IMR-90 (cell line): ENCODE results near the gene GBF1.

ENCODE experiments used
- BHLHE40 ChIP-seq: fragments of 150-350 bp; IDR thresholded peaks from 2 replicates; pipeline ENCODE4 v1.6.1; 2016; ENCODE audit warnings: mild to moderate bottlenecking, low read depth, low read length
- CEBPB ChIP-seq: IDR thresholded peaks from 2 replicates; pipeline ENCODE4 v1.6.1; 2012; ENCODE audit warnings: low read depth, low read length, improper control_type of control experiment
- CHD1 ChIP-seq: IDR thresholded peaks from 2 replicates; pipeline ENCODE4 v1.6.1; 2012; ENCODE audit warnings: low read depth, low read length, improper control_type of control experiment
- FOS ChIP-seq: fragments of 150-350 bp; IDR thresholded peaks from 2 replicates; pipeline ENCODE4 v1.6.1; 2016; ENCODE audit warnings: low read depth, low read length
- MAFK ChIP-seq: IDR thresholded peaks from 2 replicates; pipeline ENCODE4 v1.6.1; 2012; ENCODE audit warnings: low read depth, low read length, improper control_type of control experiment
- MAZ ChIP-seq: IDR thresholded peaks from 2 replicates; pipeline ENCODE4 v1.6.1; 2012; ENCODE audit warnings: low read depth, mild to moderate bottlenecking, low read length, improper control_type of control experiment, moderate library complexity, borderline replicate concordance
- MXI1 ChIP-seq: IDR thresholded peaks from 2 replicates; pipeline ENCODE4 v1.6.1; 2012; ENCODE audit warnings: low read depth, mild to moderate bottlenecking, low read length, moderate library complexity, borderline replicate concordance
- POLR2A ChIP-seq: IDR thresholded peaks from 2 replicates; pipeline ENCODE4 v1.6.1; 2012; ENCODE audit warnings: mild to moderate bottlenecking, low read depth, low read length
- RAD21 ChIP-seq: IDR thresholded peaks from 2 replicates; pipeline ENCODE4 v1.6.1; 2012; ENCODE audit warnings: low read length, improper control_type of control experiment
- RFX5 ChIP-seq: IDR thresholded peaks from 2 replicates; pipeline ENCODE4 v1.8.0; 2012; ENCODE audit warnings: low read depth, mild to moderate bottlenecking, low read length, moderate library complexity
- SMC3 ChIP-seq: fragments of 150-350 bp; IDR thresholded peaks from 2 replicates; pipeline ENCODE4 v1.6.1; 2016; ENCODE audit warnings: low read depth, mild to moderate bottlenecking, antibody characterized with exemption, low read length, moderate library complexity
- TF ChIP-seq, protein P1 (sequence below): conservative IDR thresholded peaks from 2 replicates; pipeline ENCODE4 v1.5.1; 2012; ENCODE audit warnings: mild to moderate bottlenecking, low read depth, low read length, improper control_type of control experiment
- TF ChIP-seq, protein P2 (sequence below): fragments of 150-350 bp; IDR thresholded peaks from 2 replicates; pipeline ENCODE4 v1.6.1; 2017; ENCODE audit warnings: mild to moderate bottlenecking, antibody characterized with exemption, low read length, low read depth
- TF ChIP-seq, protein P3 (sequence below): fragments of 150-350 bp; IDR thresholded peaks from 2 replicates; pipeline ENCODE4 v1.6.1; 2016; ENCODE audit warnings: low read depth, mild to moderate bottlenecking, low read length, moderate library complexity, borderline replicate concordance

DNA sequence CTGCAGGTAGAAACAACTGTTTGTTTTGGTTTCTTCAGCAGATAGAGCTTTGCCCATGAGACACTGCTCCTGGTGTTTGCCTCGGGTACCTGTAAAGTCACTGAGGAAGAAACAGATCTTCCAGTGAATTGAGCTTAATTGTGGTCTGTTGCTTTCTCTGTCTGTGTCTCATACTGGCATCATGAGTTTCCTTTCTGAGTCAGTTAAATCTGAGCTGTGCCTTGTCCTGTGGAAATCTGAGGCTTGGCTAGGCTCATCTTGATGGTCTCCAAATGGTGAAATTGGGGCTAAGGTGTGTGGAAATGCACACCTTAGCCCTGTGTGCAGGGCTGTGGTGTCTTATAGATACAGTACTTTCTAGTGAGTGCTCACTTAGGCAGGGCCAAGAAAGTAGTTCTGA is 67.4 kb downstream of the GBF1 start:
- TF ChIP-seq, protein P1, sequence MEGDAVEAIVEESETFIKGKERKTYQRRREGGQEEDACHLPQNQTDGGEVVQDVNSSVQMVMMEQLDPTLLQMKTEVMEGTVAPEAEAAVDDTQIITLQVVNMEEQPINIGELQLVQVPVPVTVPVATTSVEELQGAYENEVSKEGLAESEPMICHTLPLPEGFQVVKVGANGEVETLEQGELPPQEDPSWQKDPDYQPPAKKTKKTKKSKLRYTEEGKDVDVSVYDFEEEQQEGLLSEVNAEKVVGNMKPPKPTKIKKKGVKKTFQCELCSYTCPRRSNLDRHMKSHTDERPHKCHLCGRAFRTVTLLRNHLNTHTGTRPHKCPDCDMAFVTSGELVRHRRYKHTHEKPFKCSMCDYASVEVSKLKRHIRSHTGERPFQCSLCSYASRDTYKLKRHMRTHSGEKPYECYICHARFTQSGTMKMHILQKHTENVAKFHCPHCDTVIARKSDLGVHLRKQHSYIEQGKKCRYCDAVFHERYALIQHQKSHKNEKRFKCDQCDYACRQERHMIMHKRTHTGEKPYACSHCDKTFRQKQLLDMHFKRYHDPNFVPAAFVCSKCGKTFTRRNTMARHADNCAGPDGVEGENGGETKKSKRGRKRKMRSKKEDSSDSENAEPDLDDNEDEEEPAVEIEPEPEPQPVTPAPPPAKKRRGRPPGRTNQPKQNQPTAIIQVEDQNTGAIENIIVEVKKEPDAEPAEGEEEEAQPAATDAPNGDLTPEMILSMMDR: no peak
- TF ChIP-seq RAD21 (no peak), MAZ (no peak), POLR2A (no peak), RFX5 (no peak), FOS (no peak), BHLHE40 (no peak), MXI1 (no peak), CHD1 (no peak), CEBPB (no peak), MAFK (no peak), SMC3 (no peak)
- TF ChIP-seq, protein P2, sequence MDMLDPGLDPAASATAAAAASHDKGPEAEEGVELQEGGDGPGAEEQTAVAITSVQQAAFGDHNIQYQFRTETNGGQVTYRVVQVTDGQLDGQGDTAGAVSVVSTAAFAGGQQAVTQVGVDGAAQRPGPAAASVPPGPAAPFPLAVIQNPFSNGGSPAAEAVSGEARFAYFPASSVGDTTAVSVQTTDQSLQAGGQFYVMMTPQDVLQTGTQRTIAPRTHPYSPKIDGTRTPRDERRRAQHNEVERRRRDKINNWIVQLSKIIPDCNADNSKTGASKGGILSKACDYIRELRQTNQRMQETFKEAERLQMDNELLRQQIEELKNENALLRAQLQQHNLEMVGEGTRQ: no peak
- TF ChIP-seq, protein P3, sequence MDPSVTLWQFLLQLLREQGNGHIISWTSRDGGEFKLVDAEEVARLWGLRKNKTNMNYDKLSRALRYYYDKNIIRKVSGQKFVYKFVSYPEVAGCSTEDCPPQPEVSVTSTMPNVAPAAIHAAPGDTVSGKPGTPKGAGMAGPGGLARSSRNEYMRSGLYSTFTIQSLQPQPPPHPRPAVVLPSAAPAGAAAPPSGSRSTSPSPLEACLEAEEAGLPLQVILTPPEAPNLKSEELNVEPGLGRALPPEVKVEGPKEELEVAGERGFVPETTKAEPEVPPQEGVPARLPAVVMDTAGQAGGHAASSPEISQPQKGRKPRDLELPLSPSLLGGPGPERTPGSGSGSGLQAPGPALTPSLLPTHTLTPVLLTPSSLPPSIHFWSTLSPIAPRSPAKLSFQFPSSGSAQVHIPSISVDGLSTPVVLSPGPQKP: no peak
